Upper lobe of left lung (tissue), 6 donors: Measurements from ENCODE around the gene MYL6. TPM values are rescaled to one million over a fixed set of nuclear protein-coding genes. Genes with fewer than 3 reads are reported as not detected.

Source experiments
- ATAC-seq, 2 donors: fragments of 200-7000 bp; cut with Tn5 transposase; one replicate each; pipeline ENCODE4 v1.9.1; 2022; ENCODE audit warnings: mild to moderate bottlenecking in 2 of 2, moderate library complexity in 2 of 2; ENCODE audit not compliant: low FRiP score in 2 of 2
- DNase-seq, 2 donors: peaks; one replicate each; pipeline ENCODE4 v3.0.0-alpha.2; 2019 to 2020
- H3K27ac ChIP-seq, 4 donors: fragments of 200-600 bp; sonication (generic); one replicate each; pipeline ENCODE4 v1.5.1; 2016 to 2019
- H3K27me3 ChIP-seq, 4 donors: fragments of 200-600 bp; sonication (generic); one replicate each; pipeline ENCODE4 v1.5.1; 2017 to 2019
- H3K36me3 ChIP-seq, 4 donors: fragments of 200-600 bp; sonication (generic); one replicate each; pipeline ENCODE4 v1.5.1; 2016 to 2019
- H3K4me1 ChIP-seq, 4 donors: fragments of 200-600 bp; sonication (generic); one replicate each; pipeline ENCODE4 v1.5.1; 2018 to 2019
- H3K4me3 ChIP-seq, 4 donors: fragments of 200-600 bp; sonication (generic); one replicate each; pipeline ENCODE4 v1.5.1; 2017 to 2019; ENCODE audit warnings: mild to moderate bottlenecking in 2 of 4, moderate library complexity in 1 of 4
- H3K9me3 ChIP-seq, 4 donors: fragments of 200-600 bp; sonication (generic); one replicate each; pipeline ENCODE4 v1.5.1; 2018 to 2019
- EP300 ChIP-seq, 4 donors: sonication (generic); formaldehyde crosslinking; IDR thresholded peaks; one replicate each; pipeline ENCODE4 v1.5.1; 2017; ENCODE audit warnings: antibody characterized with exemption in 4 of 4, control low read depth in 2 of 4
- POLR2A ChIP-seq, 4 donors: fragments of 450-650 bp; IDR thresholded peaks; one replicate each; pipeline ENCODE4 v1.5.1; 2016 to 2017; ENCODE audit warnings: antibody characterized with exemption in 4 of 4, mild to moderate bottlenecking in 2 of 4
- POLR2AphosphoS5 ChIP-seq, 2 donors: sonication (generic); formaldehyde crosslinking; IDR thresholded peaks; one replicate each; pipeline ENCODE4 v1.5.1; 2017; ENCODE audit warnings: antibody characterized with exemption in 2 of 2
- WGBS, 2 donors: methylation state at CpG; one replicate each; pipeline ENCODE4 v1.1.5; 2017 to 2018; 5-methylcytosine and 5-hydroxymethylcytosine counted together
- total RNA-seq, 6 donors: library from RNA; depleted of rRNA in 4 of 6; stranded (reverse); fragments of >200 nt in 4 of 6; gene quantifications; one replicate each; pipeline versions ENCODE4 v1.1.0 to v1.2.1, GENCODE V29; 2016 to 2021
- TF ChIP-seq, protein P1 (sequence below), 6 experiments: fragments of 450-650 bp in 4 of 6; fragments of 200-600 bp in 2 of 6; sonication (generic) in 2 of 6; IDR thresholded peaks; one replicate each; pipeline ENCODE4 v1.5.1; 2016 to 2019; ENCODE audit warnings: antibody characterized with exemption in 6 of 6
- donor health status: DM: no; HTN: no; CAD: no; lungs with moderate emphysema.
- donor health status: DM: no; HTN: yes; CAD: no; lungs with severe emphysema.

The MYL6 gene
- total RNA-seq: 1,000 to 10,000 TPM in 5 of 6 donors, 100 to 1,000 TPM in 1; 665 to 1,935 (median 1,528) TPM

DNA sequence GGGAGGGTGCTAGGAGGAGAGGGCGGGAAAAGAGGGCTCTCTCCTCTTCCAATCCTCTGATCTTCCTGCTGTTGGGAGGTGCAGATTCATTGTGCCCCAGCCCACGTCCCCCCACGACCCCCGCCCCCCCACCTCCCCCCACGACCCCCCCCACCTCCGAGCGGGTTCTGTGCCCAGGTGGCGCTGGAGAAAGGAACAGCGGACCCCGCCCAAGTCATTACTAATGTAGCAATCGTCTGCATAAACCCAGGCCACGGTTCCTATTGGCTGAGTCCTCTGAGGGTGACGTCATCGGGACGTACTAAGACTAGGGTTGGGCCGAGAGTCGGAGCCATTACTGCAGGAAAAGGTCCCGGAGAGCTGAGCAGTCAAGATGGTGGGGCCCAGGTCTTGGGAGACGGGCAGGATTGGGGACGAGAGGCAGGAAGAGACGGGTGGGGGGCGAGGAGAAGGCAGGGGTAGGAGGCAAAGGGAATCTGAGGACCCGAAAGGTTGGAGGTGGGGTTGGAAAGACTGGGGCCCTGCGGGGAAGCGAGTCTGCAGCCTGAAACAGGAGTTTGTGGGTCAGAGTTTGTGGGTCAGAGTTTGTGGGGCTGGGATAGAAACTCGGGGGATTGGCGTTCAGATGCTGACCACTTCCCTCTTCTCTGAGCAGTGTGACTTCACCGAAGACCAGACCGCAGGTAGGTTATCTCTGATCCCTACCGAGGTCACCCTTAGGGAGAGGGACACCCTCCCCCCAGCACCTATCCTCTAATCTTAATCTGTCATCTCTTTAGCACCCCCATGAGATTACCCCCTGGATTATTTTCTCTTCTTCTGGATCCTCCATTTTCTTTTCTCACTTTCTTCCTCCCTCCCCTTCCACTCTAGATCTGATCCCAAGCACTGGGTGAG, at the start of gene MYL6:
Gene MYL6 (plus strand): TSS at position 331 of the 897 bp plus-strand sequence. CDS start 43 bp downstream, at position 374.
- DNase-seq: peak in 1 of 2 donors; percentile 99
- peaks cover 34 to 60% (median 42%) of the 10 kb centered on the region in 4 donors for H3K4me1 ChIP-seq
- TF ChIP-seq EP300 (IDR thresholded peaks at IDR 0.05): no peak
- TF ChIP-seq POLR2A (IDR thresholded peaks at IDR 0.05): peak; percentile 76 to 99 (median 94)
- TF ChIP-seq, protein P1, sequence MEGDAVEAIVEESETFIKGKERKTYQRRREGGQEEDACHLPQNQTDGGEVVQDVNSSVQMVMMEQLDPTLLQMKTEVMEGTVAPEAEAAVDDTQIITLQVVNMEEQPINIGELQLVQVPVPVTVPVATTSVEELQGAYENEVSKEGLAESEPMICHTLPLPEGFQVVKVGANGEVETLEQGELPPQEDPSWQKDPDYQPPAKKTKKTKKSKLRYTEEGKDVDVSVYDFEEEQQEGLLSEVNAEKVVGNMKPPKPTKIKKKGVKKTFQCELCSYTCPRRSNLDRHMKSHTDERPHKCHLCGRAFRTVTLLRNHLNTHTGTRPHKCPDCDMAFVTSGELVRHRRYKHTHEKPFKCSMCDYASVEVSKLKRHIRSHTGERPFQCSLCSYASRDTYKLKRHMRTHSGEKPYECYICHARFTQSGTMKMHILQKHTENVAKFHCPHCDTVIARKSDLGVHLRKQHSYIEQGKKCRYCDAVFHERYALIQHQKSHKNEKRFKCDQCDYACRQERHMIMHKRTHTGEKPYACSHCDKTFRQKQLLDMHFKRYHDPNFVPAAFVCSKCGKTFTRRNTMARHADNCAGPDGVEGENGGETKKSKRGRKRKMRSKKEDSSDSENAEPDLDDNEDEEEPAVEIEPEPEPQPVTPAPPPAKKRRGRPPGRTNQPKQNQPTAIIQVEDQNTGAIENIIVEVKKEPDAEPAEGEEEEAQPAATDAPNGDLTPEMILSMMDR (IDR thresholded peaks at IDR 0.05): peak in 1 of 6 experiments; percentile 13
- peak; percentile 100 for TF ChIP-seq POLR2AphosphoS5 (IDR thresholded peaks at IDR 0.05)
- peak within 1 kb of the TSS; percentile 87 to 97 (median 96) for H3K27ac ChIP-seq
- no peaks in the 10 kb centered on the region for H3K27me3 ChIP-seq
- WGBS, 2 donors: 0 to 1% methylated on average over 20 to 26 of the region's 30 CpGs
- peak within 1 kb of the TSS; percentile 59 to 84 (median 64) for H3K4me3 ChIP-seq
- H3K36me3 ChIP-seq: peaks cover 30 to 41% (median 37%) of the 10 kb centered on the region in 4 donors
- H3K9me3 ChIP-seq: no peaks in the 10 kb centered on the region
- ATAC-seq: peak; percentile 94 to 95

DNA sequence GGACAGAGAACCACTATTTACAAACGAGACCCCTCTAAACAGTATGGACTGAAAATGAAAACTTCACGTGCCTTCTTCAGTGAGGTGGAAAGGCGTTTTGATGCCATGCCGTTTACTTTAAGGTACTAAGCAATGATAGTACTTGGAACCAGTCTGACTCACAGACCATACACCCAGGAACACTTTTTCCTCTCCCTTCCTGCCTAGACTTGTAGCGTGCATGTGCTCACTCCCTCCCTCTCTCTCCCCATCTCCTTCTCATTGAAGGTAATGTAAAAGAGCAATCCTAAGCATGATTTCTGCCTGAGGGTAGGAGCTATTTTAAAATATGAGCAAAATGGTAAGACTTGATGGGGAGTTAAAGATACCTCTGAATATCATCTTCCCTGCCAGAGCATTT, 47.6 kb upstream of the MYL6 start:
- no peaks in the 10 kb centered on the region for H3K9me3 ChIP-seq
- H3K36me3 ChIP-seq: peaks cover 43 to 76% (median 62%) of the 10 kb centered on the region in 4 donors
- DNase-seq (no peak), ATAC-seq (no peak)
- 90% methylated on average over 5 of the region's 5 CpGs for WGBS, 2 donors
- no peak overlapping the region for H3K27ac ChIP-seq
- peaks cover 9 to 17% (median 10%) of the 10 kb centered on the region in 4 donors for H3K4me1 ChIP-seq
- no peak overlapping the region for H3K4me3 ChIP-seq
- TF ChIP-seq EP300 (IDR thresholded peaks at IDR 0.05): no peak
- no peak for TF ChIP-seq POLR2A (IDR thresholded peaks at IDR 0.05)
- TF ChIP-seq, protein P1 (IDR thresholded peaks at IDR 0.05): no peak
- TF ChIP-seq POLR2AphosphoS5 (IDR thresholded peaks at IDR 0.05): no peak
- H3K27me3 ChIP-seq: no peaks in the 10 kb centered on the region

DNA sequence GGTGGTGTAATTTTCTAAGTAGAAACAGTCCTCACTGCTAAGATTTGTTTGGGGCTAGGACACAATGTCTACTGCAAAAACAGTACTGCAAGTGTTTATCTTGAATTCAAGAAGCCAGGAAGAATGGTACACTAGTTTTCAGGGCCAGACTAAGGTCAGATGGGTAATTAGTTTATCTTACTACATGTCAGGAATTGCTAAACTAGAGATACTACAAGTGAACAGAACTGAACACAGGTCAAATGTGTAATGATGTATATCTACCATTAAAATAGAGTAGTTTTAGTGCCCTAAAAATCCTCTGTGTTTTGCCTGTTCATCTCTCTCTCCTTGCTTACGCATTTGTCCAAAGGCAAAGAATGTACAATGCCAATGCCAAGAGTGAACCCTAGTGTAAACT, 44.1 kb upstream of the MYL6 start:
- DNase-seq: no peak
- Histone ChIP-seq H3K4me1 (peaks cover 5 to 17% (median 15%) of the 10 kb centered on the region in 4 donors), H3K4me3 (no peak overlapping the region), H3K36me3 (peaks cover 26 to 52% (median 41%) of the 10 kb centered on the region in 4 donors), H3K27me3 (no peaks in the 10 kb centered on the region), H3K27ac (no peak overlapping the region), H3K9me3 (no peaks in the 10 kb centered on the region)
- WGBS, 2 donors: 96% methylated on average over 1 of the region's 1 CpG
- TF ChIP-seq POLR2AphosphoS5 (IDR thresholded peaks at IDR 0.05) (no peak), POLR2A (IDR thresholded peaks at IDR 0.05) (no peak), EP300 (IDR thresholded peaks at IDR 0.05) (no peak)
- TF ChIP-seq, protein P1 (IDR thresholded peaks at IDR 0.05): no peak
- no peak for ATAC-seq

DNA sequence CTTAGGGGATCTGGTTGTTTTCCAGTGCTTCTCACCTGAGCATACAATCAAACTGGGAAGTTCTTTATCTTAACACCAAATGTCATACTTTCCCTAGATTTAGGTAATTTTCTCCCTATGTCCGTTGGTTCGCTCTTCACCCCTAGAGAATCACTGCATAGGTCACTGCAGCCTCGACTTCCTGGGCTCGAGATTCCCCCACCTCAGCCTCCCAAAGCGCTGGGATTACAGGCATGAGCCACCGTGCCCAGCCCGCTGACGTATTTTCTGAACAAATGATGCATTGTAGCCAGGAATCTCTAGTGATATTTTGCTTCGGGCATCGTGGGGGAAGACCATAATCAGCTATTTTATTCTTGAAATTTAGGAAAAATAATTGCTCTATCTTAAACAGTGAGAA, 42.8 kb upstream of the MYL6 start:
- DNase-seq (no peak), ATAC-seq (no peak)
- no peaks in the 10 kb centered on the region for H3K9me3 ChIP-seq
- peak overlapping the region; percentile 94 to 97 (median 96) for H3K27ac ChIP-seq
- H3K4me3 ChIP-seq: peak overlapping the region in 3 of 4 donors; percentile 68 to 86 (median 75)
- H3K4me1 ChIP-seq: peaks cover 16 to 30% (median 27%) of the 10 kb centered on the region in 4 donors
- H3K27me3 ChIP-seq: no peaks in the 10 kb centered on the region
- peaks cover 16 to 44% (median 30%) of the 10 kb centered on the region in 4 donors for H3K36me3 ChIP-seq
- WGBS, 2 donors: 54 to 59% methylated on average over 10 of the region's 10 CpGs
- TF ChIP-seq POLR2A (IDR thresholded peaks at IDR 0.05) (no peak), POLR2AphosphoS5 (IDR thresholded peaks at IDR 0.05) (no peak), EP300 (IDR thresholded peaks at IDR 0.05) (no peak)
- TF ChIP-seq, protein P1 (IDR thresholded peaks at IDR 0.05): no peak
